Stomach (tissue), 4 donors: Measurements from ENCODE around the gene FAM124A.

Experiments used
- EP300 ChIP-seq: sonication (generic); formaldehyde crosslinking; IDR thresholded peaks from one replicate; pipeline ENCODE4 v1.6.1; 2017; ENCODE audit warnings: antibody characterized with exemption
- POLR2A ChIP-seq, 4 donors: fragments of 450-650 bp; IDR thresholded peaks; one replicate each; pipeline ENCODE4 v1.6.1; 2016; ENCODE audit warnings: antibody characterized with exemption in 4 of 4, control low read depth in 2 of 4, mild to moderate bottlenecking in 1 of 4, moderate library complexity in 1 of 4
- POLR2AphosphoS5 ChIP-seq, 3 donors: sonication (generic); formaldehyde crosslinking; IDR thresholded peaks; one replicate each; pipeline ENCODE4 v1.6.1; 2016; ENCODE audit warnings: antibody characterized with exemption in 3 of 3
- TF ChIP-seq, protein P1 (sequence below), 7 experiments: fragments of 450-650 bp in 4 of 7; fragments of 200-600 bp in 3 of 7; sonication (generic) in 3 of 7; IDR thresholded peaks; one replicate each; pipeline ENCODE4 v1.5.1; 2016 to 2019; ENCODE audit warnings: antibody characterized with exemption in 7 of 7, control low read depth in 2 of 7, mild to moderate bottlenecking in 1 of 7

DNA sequence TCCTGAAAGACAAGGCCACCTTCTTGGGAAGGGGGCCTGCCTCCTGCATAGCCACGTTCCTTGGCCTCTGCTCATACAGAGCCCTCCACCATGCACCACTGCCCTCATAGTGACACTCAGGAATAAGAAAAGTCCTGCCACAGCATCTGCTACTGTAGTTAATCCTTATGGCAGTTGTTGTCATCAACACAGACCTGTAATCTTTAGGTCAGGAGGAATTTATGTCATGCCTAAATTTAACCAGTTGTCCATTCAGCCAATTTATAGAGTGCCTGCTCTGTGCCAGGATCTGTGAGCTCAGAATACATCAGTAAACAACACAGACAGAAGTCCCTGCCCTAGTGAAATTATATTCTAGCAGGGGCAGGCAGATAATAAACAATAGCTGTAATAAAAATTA is 44.4 kb downstream of the FAM124A start:
- TF ChIP-seq, protein P1, sequence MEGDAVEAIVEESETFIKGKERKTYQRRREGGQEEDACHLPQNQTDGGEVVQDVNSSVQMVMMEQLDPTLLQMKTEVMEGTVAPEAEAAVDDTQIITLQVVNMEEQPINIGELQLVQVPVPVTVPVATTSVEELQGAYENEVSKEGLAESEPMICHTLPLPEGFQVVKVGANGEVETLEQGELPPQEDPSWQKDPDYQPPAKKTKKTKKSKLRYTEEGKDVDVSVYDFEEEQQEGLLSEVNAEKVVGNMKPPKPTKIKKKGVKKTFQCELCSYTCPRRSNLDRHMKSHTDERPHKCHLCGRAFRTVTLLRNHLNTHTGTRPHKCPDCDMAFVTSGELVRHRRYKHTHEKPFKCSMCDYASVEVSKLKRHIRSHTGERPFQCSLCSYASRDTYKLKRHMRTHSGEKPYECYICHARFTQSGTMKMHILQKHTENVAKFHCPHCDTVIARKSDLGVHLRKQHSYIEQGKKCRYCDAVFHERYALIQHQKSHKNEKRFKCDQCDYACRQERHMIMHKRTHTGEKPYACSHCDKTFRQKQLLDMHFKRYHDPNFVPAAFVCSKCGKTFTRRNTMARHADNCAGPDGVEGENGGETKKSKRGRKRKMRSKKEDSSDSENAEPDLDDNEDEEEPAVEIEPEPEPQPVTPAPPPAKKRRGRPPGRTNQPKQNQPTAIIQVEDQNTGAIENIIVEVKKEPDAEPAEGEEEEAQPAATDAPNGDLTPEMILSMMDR (IDR thresholded peaks at IDR 0.05) = no peak
- TF ChIP-seq EP300 = no peak
- no peak for TF ChIP-seq POLR2AphosphoS5 (IDR thresholded peaks at IDR 0.05)
- no peak for TF ChIP-seq POLR2A (IDR thresholded peaks at IDR 0.05)
